Measurements from ENCODE around the gene ZNF782.

DNA sequence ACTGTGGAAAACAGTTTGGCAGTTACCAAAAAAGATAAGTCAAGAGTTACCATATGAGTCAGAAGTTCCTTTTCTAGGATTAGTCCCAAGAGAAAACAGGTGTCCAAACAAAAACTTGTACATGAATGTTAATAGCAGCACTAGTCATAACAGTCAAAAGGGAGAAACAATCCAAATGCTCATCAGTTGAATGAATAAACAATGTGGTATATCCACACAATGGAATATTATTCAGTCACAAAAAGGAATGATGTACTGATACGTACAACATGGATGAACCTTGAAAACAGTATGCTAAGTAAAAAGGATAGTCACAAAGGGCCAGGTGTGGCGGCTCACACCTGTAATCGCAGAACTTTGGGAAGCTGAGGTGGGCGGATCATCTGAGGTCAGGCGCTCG lies 84.3 kb downstream of the ZNF782 start:
- TF ChIP-seq, protein P1, sequence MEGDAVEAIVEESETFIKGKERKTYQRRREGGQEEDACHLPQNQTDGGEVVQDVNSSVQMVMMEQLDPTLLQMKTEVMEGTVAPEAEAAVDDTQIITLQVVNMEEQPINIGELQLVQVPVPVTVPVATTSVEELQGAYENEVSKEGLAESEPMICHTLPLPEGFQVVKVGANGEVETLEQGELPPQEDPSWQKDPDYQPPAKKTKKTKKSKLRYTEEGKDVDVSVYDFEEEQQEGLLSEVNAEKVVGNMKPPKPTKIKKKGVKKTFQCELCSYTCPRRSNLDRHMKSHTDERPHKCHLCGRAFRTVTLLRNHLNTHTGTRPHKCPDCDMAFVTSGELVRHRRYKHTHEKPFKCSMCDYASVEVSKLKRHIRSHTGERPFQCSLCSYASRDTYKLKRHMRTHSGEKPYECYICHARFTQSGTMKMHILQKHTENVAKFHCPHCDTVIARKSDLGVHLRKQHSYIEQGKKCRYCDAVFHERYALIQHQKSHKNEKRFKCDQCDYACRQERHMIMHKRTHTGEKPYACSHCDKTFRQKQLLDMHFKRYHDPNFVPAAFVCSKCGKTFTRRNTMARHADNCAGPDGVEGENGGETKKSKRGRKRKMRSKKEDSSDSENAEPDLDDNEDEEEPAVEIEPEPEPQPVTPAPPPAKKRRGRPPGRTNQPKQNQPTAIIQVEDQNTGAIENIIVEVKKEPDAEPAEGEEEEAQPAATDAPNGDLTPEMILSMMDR (IDR thresholded peaks at IDR 0.05), result no peak
- TF ChIP-seq POLR2A (IDR thresholded peaks at IDR 0.05), result no peak
